HepG2 (cell line): ENCODE data around the gene GSTM2. TPM values are rescaled to one million over a fixed set of nuclear protein-coding genes. Genes with fewer than 3 reads are reported as not detected.

Source experiments
- CEBPG ChIP-seq: IDR thresholded peaks from 2 replicates; pipeline ENCODE4 v1.6.1; 2016
- DMAP1 ChIP-seq: IDR thresholded peaks from 2 replicates; pipeline ENCODE4 v1.6.1; 2016
- DNMT3B ChIP-seq: conservative IDR thresholded peaks from 2 replicates; pipeline ENCODE4 v1.6.1; 2016; ENCODE audit warnings: missing biosample characterization, control low read depth
- FOSL1 ChIP-seq: sonication (generic); formaldehyde crosslinking; IDR thresholded peaks from 2 replicates; pipeline ENCODE4 v1.9.0; 2021; ENCODE audit warnings: missing genetic modification reagents, borderline replicate concordance
- FOXK1 ChIP-seq: sonication (generic); formaldehyde crosslinking; IDR thresholded peaks from 2 replicates; pipeline ENCODE4 v1.4.0; 2020; ENCODE audit warnings: low read depth, missing genetic modification reagents, borderline replicate concordance
- HCFC1 ChIP-seq: fragments of 150-350 bp; IDR thresholded peaks from 2 replicates; pipeline ENCODE4 v1.6.1; 2014; ENCODE audit warnings: low read depth, low read length
- HOXD1 ChIP-seq: sonication (generic); formaldehyde crosslinking; IDR thresholded peaks from 2 replicates; pipeline ENCODE4 v1.5.0; 2020; ENCODE audit warnings: missing genetic modification reagents
- MAFK ChIP-seq, 2 experiments: IDR thresholded peaks in 1 of 2; conservative IDR thresholded peaks in 1 of 2; 2 replicates each; pipeline ENCODE4 v1.6.1; 2011; ENCODE audit warnings: improper control_type of control experiment in 2 of 2, low read length in 2 of 2
- MLLT10 ChIP-seq: sonication (generic); formaldehyde crosslinking; IDR thresholded peaks from 2 replicates; pipeline ENCODE4 v1.4.0; 2020; ENCODE audit warnings: missing genetic modification reagents
- NFE2L2 ChIP-seq: fragments of 150-350 bp; IDR thresholded peaks from 2 replicates; pipeline ENCODE4 v1.6.1; 2014; ENCODE audit warnings: low read length
- SOX6 ChIP-seq, 2 experiments: fragments of 450-650 bp in 1 of 2; sonication (generic) in 1 of 2; formaldehyde crosslinking in 1 of 2; IDR thresholded peaks; 2 replicates each; pipeline versions ENCODE4 v1.4.0 to v1.6.1; 2017 to 2020; ENCODE audit warnings: antibody characterized with exemption in 1 of 2, mild to moderate bottlenecking in 1 of 2, missing genetic modification reagents in 1 of 2
- SP140L ChIP-seq: sonication (generic); formaldehyde crosslinking; IDR thresholded peaks from 2 replicates; pipeline ENCODE4 v1.4.0; 2020; ENCODE audit warnings: missing genetic modification reagents, borderline replicate concordance
- ZNF234 ChIP-seq: sonication (generic); formaldehyde crosslinking; conservative IDR thresholded peaks from 2 replicates; pipeline ENCODE4 v1.5.1; 2020; ENCODE audit warnings: mild to moderate bottlenecking, missing genetic modification reagents
- ZNF253 ChIP-seq: sonication (generic); formaldehyde crosslinking; IDR thresholded peaks from 2 replicates; pipeline ENCODE4 v1.8.0; 2022; ENCODE audit warnings: mild to moderate bottlenecking, missing genetic modification reagents, borderline replicate concordance
- ZNF33B ChIP-seq: sonication (generic); formaldehyde crosslinking; IDR thresholded peaks from 2 replicates; pipeline ENCODE4 v1.5.1; 2020; ENCODE audit warnings: mild to moderate bottlenecking, missing genetic modification reagents
- polyA plus RNA-seq, 8 experiments: library from polyadenylated mRNA; depleted of rRNA in 3 of 8; stranded (reverse) in 7 of 8; unstranded in 1 of 8; fragments of >200 nt; fragmentation: Illumina TruSeq in 4 of 8; extraction: Trizol in 4 of 8; gene quantifications; 2 replicates each; pipeline versions ENCODE4 v1.2.1 to v1.2.3, GENCODE V29; 2011 to 2016; ENCODE audit warnings: low read depth in 4 of 8, missing spikeins in 1 of 8, mixed read lengths in 1 of 8; ENCODE audit not compliant: insufficient read depth in 1 of 8
- total RNA-seq, 5 experiments: library from RNA; depleted of rRNA; stranded (reverse); fragments of >200 nt; fragmentation: Illumina TruSeq; extraction: Trizol; gene quantifications; 2 replicates each; pipeline ENCODE4 v1.2.3, GENCODE V29; 2016; ENCODE audit warnings: low read depth in 1 of 5
- TF ChIP-seq, protein P1 (sequence below): sonication (generic); formaldehyde crosslinking; IDR thresholded peaks from 2 replicates; pipeline ENCODE4 v1.5.0; 2020; ENCODE audit warnings: missing genetic modification reagents, mild to moderate bottlenecking, borderline replicate concordance
- TF ChIP-seq, protein P2 (sequence below): IDR thresholded peaks from 2 replicates; pipeline ENCODE4 v1.6.1; 2016; ENCODE audit warnings: mild to moderate bottlenecking
- TF ChIP-seq, protein P3 (sequence below): sonication (generic); formaldehyde crosslinking; IDR thresholded peaks from 2 replicates; pipeline ENCODE4 v1.4.0; 2020; ENCODE audit warnings: low read depth, missing genetic modification reagents
- TF ChIP-seq, protein P4 (sequence below): sonication (generic); formaldehyde crosslinking; IDR thresholded peaks from 2 replicates; pipeline ENCODE4 v1.5.1; 2020; ENCODE audit warnings: mild to moderate bottlenecking, missing genetic modification reagents, moderate library complexity

GSTM2 gene
- total and polyA plus RNA-seq, 2 of the 13 experiments (the other 11 are each of a cell fraction or from before 2014, with no cell fraction given), result 7.0 to 15.0 TPM

DNA sequence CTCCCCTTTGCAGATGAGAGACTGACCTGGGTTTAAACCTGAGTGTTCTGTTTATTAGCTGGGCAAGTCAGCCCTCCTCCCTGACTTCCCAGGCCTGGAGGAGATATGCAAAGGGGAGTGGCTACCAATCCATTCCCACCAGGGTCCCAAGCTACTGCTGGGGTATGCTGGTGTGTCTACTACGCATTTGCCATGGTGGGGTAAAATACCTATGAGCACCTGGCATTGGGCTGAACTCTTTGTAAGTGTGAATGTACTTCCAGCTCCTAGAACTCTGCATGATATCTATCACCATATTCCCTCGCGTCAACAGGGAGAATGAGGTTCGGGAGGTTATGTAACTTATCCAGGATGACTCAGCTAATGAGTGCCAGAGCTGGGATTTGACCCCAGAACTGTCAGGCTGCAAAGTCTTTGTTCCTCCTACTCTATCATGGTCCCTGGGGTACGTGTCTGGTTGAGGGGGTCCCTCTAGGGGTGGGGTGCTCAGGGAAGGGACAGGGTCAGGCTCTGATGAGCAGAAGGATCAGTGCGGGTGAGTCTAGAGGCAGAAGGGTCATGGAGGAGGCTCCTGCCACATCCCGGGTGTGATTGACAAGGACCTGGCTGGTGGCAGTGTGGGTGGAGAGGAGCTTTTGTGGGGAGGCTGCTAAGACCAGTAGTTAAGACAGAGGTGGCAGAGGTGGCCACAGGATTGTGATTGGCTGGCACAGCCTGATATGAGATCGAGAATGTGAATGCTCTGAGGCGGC, 31.5 kb upstream of the GSTM2 start (continued):
- TF ChIP-seq, protein P1, sequence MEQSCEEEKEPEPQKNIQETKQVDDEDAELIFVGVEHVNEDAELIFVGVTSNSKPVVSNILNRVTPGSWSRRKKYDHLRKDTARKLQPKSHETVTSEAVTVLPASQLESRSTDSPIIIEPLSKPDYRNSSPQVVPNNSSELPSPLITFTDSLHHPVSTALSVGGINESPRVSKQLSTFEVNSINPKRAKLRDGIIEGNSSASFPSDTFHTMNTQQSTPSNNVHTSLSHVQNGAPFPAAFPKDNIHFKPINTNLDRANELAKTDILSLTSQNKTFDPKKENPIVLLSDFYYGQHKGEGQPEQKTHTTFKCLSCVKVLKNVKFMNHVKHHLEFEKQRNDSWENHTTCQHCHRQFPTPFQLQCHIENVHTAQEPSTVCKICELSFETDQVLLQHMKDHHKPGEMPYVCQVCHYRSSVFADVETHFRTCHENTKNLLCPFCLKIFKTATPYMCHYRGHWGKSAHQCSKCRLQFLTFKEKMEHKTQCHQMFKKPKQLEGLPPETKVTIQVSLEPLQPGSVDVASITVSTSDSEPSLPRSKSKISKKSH (CRISPR knock-in tag), result no peak
- TF ChIP-seq SP140L (CRISPR knock-in tag) (no peak), MLLT10 (CRISPR knock-in tag) (no peak), SOX6 (IDR thresholded peaks at IDR 0.05) (no peak), SOX6 (CRISPR knock-in tag; IDR thresholded peaks at IDR 0.05) (0 out of 2 replicates have a peak, but pooled peaks have one; percentile 43), HCFC1 (no peak), HOXD1 (CRISPR knock-in tag) (no peak), CEBPG (CRISPR knock-in tag) (peak; percentile 23; the same call in 1 of the 2 replicates), ZNF253 (CRISPR knock-in tag) (no peak), DMAP1 (CRISPR knock-in tag) (0 out of 2 replicates have a peak, but pooled peaks have one; percentile 21), MAFK (conservative IDR thresholded peaks at IDR 0.05 in 1 of 2, IDR thresholded peaks at IDR 0.05 in 1 of 2; ENCODE audit: low read length in 2 of 2) (peak; percentile 31 to 38; a peak in 2 of 4 replicates), ZNF234 (CRISPR knock-in tag) (no peak), DNMT3B (CRISPR knock-in tag) (no peak), ZNF33B (CRISPR knock-in tag) (no peak), FOXK1 (CRISPR knock-in tag) (no peak), FOSL1 (peak; percentile 37; the same call in 1 of the 2 replicates), NFE2L2 (peak; percentile 86)
- TF ChIP-seq, protein P2, sequence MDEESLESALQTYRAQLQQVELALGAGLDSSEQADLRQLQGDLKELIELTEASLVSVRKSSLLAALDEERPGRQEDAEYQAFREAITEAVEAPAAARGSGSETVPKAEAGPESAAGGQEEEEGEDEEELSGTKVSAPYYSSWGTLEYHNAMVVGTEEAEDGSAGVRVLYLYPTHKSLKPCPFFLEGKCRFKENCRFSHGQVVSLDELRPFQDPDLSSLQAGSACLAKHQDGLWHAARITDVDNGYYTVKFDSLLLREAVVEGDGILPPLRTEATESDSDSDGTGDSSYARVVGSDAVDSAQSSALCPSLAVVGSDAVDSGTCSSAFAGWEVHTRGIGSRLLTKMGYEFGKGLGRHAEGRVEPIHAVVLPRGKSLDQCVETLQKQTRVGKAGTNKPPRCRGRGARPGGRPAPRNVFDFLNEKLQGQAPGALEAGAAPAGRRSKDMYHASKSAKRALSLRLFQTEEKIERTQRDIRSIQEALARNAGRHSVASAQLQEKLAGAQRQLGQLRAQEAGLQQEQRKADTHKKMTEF, result no peak
- TF ChIP-seq, protein P3, sequence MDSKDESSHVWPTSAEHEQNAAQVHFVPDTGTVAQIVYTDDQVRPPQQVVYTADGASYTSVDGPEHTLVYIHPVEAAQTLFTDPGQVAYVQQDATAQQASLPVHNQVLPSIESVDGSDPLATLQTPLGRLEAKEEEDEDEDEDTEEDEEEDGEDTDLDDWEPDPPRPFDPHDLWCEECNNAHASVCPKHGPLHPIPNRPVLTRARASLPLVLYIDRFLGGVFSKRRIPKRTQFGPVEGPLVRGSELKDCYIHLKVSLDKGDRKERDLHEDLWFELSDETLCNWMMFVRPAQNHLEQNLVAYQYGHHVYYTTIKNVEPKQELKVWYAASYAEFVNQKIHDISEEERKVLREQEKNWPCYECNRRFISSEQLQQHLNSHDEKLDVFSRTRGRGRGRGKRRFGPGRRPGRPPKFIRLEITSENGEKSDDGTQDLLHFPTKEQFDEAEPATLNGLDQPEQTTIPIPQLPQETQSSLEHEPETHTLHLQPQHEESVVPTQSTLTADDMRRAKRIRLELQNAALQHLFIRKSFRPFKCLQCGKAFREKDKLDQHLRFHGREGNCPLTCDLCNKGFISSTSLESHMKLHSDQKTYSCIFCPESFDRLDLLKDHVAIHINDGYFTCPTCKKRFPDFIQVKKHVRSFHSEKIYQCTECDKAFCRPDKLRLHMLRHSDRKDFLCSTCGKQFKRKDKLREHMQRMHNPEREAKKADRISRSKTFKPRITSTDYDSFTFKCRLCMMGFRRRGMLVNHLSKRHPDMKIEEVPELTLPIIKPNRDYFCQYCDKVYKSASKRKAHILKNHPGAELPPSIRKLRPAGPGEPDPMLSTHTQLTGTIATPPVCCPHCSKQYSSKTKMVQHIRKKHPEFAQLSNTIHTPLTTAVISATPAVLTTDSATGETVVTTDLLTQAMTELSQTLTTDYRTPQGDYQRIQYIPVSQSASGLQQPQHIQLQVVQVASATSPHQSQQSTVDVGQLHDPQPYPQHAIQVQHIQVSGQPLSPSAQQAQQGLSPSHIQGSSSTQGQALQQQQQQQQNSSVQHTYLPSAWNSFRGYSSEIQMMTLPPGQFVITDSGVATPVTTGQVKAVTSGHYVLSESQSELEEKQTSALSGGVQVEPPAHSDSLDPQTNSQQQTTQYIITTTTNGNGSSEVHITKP (CRISPR knock-in tag), result no peak
- TF ChIP-seq, protein P4, sequence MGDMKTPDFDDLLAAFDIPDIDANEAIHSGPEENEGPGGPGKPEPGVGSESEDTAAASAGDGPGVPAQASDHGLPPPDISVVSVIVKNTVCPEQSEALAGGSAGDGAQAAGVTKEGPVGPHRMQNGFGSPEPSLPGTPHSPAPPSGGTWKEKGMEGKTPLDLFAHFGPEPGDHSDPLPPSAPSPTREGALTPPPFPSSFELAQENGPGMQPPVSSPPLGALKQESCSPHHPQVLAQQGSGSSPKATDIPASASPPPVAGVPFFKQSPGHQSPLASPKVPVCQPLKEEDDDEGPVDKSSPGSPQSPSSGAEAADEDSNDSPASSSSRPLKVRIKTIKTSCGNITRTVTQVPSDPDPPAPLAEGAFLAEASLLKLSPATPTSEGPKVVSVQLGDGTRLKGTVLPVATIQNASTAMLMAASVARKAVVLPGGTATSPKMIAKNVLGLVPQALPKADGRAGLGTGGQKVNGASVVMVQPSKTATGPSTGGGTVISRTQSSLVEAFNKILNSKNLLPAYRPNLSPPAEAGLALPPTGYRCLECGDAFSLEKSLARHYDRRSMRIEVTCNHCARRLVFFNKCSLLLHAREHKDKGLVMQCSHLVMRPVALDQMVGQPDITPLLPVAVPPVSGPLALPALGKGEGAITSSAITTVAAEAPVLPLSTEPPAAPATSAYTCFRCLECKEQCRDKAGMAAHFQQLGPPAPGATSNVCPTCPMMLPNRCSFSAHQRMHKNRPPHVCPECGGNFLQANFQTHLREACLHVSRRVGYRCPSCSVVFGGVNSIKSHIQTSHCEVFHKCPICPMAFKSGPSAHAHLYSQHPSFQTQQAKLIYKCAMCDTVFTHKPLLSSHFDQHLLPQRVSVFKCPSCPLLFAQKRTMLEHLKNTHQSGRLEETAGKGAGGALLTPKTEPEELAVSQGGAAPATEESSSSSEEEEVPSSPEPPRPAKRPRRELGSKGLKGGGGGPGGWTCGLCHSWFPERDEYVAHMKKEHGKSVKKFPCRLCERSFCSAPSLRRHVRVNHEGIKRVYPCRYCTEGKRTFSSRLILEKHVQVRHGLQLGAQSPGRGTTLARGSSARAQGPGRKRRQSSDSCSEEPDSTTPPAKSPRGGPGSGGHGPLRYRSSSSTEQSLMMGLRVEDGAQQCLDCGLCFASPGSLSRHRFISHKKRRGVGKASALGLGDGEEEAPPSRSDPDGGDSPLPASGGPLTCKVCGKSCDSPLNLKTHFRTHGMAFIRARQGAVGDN, result 0 out of 2 replicates have a peak, but pooled peaks have one; percentile 30
